ENCODE data around the gene ZCCHC14. TPM values are rescaled to one million over a fixed set of nuclear protein-coding genes. Genes with fewer than 3 reads are reported as not detected.

Gene ZCCHC14
- total RNA-seq, 2 donors from 2014 or later, result 24.5 to 24.6 TPM

DNA sequence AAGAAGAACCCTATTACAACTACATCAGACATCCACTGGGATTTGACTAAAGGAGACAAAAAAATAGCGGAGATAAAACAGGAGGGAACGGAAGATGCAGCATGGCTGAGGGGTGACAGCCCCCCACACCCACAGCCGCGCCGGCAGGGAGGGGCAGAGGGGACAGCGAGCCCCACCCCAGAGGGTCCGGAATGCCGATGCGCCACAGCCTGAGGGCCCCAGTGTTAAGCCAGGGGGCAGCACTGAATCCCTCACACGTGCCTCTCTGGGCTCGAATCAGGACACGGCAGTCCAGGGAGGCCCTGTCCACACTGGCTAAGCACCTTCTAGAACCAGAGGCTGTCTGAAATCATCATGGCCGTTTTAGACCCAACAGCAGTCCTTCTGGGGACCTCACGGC, 81.9 kb downstream of the ZCCHC14 start:
- intact Hi-C loops (cut with DNase I), result loop anchor here (5.0 kb wide), 1 partner anchor 136 kb away; no protein-coding TSS in a partner anchor
- no peak overlapping the region for H3K4me3 ChIP-seq
- H3K36me3 ChIP-seq, result peaks cover 8% of the 10 kb centered on the region
- DNase-seq, result no peak
- H3K27ac ChIP-seq, result no peak overlapping the region
- TF ChIP-seq, protein P1, sequence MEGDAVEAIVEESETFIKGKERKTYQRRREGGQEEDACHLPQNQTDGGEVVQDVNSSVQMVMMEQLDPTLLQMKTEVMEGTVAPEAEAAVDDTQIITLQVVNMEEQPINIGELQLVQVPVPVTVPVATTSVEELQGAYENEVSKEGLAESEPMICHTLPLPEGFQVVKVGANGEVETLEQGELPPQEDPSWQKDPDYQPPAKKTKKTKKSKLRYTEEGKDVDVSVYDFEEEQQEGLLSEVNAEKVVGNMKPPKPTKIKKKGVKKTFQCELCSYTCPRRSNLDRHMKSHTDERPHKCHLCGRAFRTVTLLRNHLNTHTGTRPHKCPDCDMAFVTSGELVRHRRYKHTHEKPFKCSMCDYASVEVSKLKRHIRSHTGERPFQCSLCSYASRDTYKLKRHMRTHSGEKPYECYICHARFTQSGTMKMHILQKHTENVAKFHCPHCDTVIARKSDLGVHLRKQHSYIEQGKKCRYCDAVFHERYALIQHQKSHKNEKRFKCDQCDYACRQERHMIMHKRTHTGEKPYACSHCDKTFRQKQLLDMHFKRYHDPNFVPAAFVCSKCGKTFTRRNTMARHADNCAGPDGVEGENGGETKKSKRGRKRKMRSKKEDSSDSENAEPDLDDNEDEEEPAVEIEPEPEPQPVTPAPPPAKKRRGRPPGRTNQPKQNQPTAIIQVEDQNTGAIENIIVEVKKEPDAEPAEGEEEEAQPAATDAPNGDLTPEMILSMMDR (IDR thresholded peaks at IDR 0.05), result no peak
- no peaks in the 10 kb centered on the region for H3K9me3 ChIP-seq
- H3K9ac ChIP-seq (ENCODE audit: low read depth in 2 of 2, low read length in 2 of 2), result no peak overlapping the region
- H3K4me1 ChIP-seq, result no peaks in the 10 kb centered on the region
- H3K27me3 ChIP-seq, result no peaks in the 10 kb centered on the region

DNA sequence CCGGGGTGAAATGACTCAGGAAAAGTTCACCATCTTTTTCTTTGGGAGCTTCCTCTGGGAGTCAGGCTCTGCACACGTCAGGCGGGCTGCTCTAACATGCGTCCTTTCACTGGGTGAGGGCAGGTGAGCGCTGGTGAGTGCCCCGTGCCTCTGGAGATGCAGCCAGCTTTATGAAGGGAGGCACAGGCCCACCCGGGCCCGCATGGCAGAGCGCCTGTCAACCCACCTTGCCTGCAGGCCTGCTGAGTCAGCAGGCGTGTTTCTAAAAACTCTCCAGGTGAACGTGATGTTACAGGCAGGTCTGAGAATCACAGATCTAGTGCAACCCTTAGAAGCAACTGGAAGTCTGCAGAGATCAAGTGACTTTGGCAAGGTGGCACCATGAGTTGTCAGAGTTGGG, 82.3 kb downstream of the ZCCHC14 start:
- Histone ChIP-seq H3K9ac (ENCODE audit: low read depth in 2 of 2, low read length in 2 of 2) (no peak overlapping the region), H3K27me3 (no peaks in the 10 kb centered on the region), H3K27ac (no peak overlapping the region), H3K36me3 (peaks cover 8% of the 10 kb centered on the region), H3K4me3 (no peak overlapping the region), H3K9me3 (no peaks in the 10 kb centered on the region), H3K4me1 (no peaks in the 10 kb centered on the region)
- TF ChIP-seq, protein P1 (IDR thresholded peaks at IDR 0.05), result no peak
- intact Hi-C loops (cut with DNase I), result loop anchor here (5.0 kb wide), 1 partner anchor 137 kb away; no protein-coding TSS in a partner anchor
- no peak for DNase-seq

DNA sequence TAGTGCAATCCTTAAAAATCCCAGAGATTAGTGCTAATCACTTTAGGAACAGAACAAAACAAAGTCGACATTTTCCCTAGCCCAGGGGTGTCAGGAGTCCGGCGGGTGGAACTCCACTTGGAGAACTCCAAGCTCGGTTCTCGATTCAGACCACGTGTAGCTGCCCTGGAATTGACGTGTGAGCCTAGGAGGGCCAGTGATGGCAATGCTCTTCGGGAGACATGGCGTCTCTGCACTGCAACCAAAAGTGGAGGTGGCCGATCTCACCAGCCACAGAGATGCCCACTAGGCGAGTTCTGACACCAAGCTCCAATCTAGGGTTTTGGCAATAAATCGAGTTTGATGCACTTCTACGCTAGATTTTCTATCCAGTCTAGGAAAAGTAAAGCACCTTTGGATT, 83.0 kb downstream of the ZCCHC14 start:
- Histone ChIP-seq H3K27ac (no peak overlapping the region), H3K4me1 (no peaks in the 10 kb centered on the region), H3K9me3 (no peaks in the 10 kb centered on the region), H3K9ac (ENCODE audit: low read depth in 2 of 2, low read length in 2 of 2) (no peak overlapping the region), H3K36me3 (peaks cover 13% of the 10 kb centered on the region), H3K4me3 (no peak overlapping the region), H3K27me3 (no peaks in the 10 kb centered on the region)
- no peak for DNase-seq
- intact Hi-C loops (cut with DNase I), result loop anchor here (5.0 kb wide), 1 partner anchor 138 kb away; no protein-coding TSS in a partner anchor
- TF ChIP-seq, protein P1 (IDR thresholded peaks at IDR 0.05), result no peak

DNA sequence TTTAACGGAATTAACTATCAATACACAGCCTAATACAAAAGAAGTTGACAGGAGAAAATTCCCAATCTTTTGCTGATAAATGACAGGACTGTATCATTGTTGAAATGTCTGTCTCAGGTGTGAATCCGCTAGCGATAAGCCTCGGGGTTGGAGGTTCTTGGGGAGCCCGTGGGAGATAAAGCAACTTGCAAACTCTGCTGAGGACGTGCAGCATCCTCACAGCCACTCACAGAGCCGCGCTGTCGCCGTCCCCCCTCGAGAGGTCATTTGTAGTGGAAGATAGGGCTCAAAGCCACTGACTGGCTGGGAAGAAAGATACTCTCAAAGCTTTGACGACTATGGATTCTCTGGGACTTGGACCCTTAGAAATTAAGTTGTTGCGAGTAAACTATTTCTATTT, 83.7 kb downstream of the ZCCHC14 start:
- H3K36me3 ChIP-seq, result peaks cover 17% of the 10 kb centered on the region
- no peaks in the 10 kb centered on the region for H3K4me1 ChIP-seq
- DNase-seq, result no peak
- no peak overlapping the region for H3K27ac ChIP-seq
- H3K9me3 ChIP-seq, result no peaks in the 10 kb centered on the region
- H3K27me3 ChIP-seq, result no peaks in the 10 kb centered on the region
- H3K4me3 ChIP-seq, result no peak overlapping the region
- no peak overlapping the region for H3K9ac ChIP-seq (ENCODE audit: low read depth in 2 of 2, low read length in 2 of 2)
- intact Hi-C loops (cut with DNase I), result no loop called here
- TF ChIP-seq, protein P1 (IDR thresholded peaks at IDR 0.05), result no peak

DNA sequence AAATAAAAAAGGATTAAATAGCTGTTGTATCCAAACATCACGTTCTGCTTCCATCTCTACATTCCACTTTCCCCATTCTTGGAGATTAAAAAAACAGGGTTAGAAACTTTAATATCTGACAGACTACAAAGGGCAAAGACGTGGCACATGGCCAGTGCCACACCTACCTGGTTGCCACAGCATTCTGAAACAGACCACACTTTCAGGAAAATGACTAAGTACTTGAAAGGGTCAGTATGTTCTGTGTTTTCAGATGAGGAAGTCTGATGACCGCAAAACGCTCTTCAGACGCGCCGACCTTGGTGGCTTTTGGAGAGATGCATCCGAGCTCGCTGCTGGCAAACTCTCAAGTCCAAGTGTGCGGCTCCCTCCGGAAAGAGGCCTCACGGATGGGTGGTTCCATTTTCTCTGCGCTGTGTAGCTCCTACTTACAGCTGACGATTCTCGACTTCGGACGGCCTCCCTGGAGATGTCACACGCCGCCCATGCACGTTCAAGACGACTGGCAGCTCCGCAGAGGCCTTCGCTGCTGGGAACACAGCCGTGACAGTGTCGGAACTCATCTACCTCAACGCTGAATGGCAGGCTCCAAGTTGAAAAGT, 85.2 kb downstream of the ZCCHC14 start:
- no peaks in the 10 kb centered on the region for H3K9me3 ChIP-seq
- H3K4me1 ChIP-seq, result no peaks in the 10 kb centered on the region
- H3K27me3 ChIP-seq, result no peaks in the 10 kb centered on the region
- H3K9ac ChIP-seq (ENCODE audit: low read depth in 2 of 2, low read length in 2 of 2), result no peak overlapping the region
- TF ChIP-seq, protein P1 (IDR thresholded peaks at IDR 0.05), result no peak
- H3K36me3 ChIP-seq, result peaks cover 23% of the 10 kb centered on the region
- intact Hi-C loops (cut with DNase I), result no loop called here
- no peak for DNase-seq
- no peak overlapping the region for H3K27ac ChIP-seq
- H3K4me3 ChIP-seq, result no peak overlapping the region

All from colonic mucosa (tissue), 4 donors.